IPS DF 4.7 (cell line): Measurements from ENCODE around the gene ANGPTL5.
"Not testable (repeated sequence)": the region's sequence is repeated elsewhere in the genome, so short reads cannot be mapped to it uniquely, and the experiment has no call there.

Experiments
- DNase-seq: peaks from one replicate; pipeline ENCODE4 v3.0.0-alpha.2; 2013; ENCODE audit warnings: low spot score; ENCODE audit errors: extremely low read depth

Gene ANGPTL5

DNA sequence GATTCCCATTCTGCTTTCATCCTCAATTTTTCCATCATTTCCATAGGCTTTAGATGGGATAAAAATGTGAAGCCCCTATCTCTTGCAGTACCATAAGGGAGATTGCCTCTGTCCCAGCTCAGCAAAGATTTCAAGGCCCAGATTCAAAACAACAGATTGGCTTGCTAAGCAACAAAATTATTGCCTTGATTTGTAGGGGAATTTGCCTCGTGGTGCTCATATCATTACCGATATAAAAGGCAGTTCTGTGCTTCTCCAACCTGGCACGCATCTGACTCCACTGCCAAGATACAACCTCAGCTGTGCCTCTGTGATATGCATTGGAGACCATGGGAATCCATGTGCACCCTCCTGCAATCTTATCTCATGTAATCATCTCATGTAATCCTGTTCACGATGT is 26.6 kb downstream of the ANGPTL5 start:
- no peak for DNase-seq

DNA sequence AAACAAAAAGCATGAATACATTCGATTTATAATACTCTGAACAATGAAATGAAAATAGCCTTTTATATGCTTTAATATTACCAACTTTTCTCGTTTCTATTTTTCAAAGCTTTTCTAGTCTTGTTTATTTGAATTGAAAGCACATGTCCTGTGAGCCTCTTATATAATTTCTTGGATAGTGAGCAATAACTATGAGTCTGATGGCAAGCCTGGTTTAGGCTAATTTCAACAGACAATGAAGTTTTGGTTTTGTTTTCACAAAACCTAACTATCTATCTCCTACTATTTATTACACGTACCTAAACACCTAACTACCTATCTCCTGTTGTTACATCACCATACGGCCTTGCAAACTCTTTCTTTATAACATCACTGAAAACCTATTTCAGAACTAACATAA is 30.7 kb downstream of the ANGPTL5 start:
- no peak for DNase-seq

DNA sequence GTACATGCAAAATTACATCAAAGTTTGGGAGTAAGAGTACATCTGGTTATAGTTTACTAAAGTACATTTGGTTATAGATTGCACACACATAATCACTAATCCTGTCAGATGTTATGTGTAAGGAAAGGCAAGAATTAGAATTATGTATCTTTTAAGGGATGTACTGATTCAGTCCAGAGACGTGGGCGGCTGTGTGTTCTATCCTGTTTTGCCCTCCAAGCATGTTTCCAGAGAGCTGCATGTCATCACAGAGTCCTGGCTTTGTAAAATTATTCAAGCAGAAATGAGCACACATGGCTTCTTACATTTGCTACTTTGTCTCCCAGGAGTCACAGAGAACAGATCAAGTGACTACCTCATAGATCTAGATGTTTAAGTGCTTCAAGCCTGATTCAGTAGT is 34.7 kb downstream of the ANGPTL5 start:
- DNase-seq = no peak

DNA sequence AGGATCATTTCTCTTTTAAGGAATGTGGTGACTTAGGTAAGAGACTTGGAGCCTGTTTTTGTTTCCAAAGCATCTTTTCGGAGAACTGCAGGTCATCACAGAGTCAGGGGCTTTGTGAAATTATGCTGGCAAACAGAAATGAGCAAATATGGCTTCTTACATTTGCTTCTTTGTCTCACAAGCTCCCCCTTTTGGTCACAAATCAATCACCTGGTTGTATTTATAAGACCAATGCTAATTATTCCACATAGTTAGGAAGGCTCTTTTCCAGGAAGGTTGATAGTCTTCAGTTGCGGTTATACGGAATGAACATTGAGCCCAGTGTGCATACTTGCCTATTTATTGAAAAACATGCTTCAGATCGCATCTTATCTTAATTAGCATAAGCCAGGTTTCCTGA is 36.1 kb downstream of the ANGPTL5 start:
- DNase-seq = peak; percentile 38

DNA sequence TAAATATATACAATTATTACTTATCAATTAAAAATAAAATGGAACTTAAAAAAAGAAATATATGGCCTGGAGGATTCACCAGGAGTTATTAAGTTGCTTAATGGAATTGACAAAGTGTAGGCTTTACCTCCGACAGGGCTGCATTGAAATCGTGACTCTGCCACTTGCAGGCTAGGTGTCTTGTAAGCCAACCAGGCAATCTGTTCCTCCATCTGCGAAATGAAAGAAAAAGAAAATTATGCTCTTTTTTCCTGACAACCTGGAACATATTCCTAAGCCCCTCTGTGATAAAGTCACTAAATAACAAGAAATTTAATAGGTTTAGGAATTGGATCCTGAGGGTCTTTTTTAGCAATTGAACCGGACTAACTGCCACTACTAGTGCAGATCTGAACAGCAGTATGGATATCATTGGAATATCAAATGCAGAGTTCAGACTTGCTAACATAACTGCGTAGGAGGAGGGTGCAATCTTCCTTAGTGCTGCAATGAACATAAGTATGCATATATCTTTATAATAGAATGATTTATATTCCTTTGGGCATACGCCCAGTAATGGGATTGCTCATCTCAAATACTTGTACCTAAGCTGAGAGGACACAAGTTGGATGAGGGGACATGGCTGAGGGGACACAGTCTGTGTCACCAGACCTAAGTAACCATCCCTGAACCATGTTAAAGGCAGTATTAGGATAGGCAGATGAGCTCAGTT is 44.0 kb downstream of the ANGPTL5 start:
- DNase-seq = no peak

DNA sequence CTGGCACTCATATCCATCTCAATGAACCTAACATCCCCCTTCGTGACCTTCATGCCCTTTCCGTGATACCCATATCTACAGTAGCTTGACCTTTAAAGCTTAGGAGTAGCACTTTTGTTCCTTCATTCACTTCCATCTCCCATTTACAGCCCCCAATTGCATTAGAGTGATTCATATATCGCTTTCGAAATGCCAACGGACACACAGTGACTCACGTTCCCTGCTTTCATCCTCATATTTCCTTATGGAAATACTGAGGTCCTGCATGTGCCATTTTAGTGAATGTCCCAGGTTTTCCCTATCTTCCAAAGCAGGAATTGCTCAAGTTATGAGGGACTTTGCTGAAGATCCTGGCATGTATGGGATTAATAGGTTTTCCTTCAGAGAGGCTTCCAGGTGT is 45.8 kb downstream of the ANGPTL5 start:
- DNase-seq = no peak

DNA sequence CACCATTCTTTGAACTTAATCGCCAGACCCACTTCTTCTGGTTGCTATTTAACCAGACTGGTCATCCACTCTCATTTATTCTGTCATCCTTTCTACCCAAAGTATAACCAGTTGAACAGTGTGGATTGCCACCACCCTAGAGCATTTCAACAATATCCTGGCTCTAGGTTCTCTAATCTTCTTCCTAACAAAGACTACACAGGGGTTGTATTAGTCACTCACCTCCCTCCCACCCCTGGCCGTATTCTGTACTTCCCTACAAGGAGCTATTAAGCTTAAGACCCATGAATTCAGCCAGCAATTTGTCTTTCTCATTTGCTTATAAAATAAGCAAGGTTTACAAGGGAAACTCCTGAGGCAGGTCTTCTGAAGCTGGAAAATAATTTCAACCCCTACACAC is 48.4 kb downstream of the ANGPTL5 start:
- DNase-seq = no peak

DNA sequence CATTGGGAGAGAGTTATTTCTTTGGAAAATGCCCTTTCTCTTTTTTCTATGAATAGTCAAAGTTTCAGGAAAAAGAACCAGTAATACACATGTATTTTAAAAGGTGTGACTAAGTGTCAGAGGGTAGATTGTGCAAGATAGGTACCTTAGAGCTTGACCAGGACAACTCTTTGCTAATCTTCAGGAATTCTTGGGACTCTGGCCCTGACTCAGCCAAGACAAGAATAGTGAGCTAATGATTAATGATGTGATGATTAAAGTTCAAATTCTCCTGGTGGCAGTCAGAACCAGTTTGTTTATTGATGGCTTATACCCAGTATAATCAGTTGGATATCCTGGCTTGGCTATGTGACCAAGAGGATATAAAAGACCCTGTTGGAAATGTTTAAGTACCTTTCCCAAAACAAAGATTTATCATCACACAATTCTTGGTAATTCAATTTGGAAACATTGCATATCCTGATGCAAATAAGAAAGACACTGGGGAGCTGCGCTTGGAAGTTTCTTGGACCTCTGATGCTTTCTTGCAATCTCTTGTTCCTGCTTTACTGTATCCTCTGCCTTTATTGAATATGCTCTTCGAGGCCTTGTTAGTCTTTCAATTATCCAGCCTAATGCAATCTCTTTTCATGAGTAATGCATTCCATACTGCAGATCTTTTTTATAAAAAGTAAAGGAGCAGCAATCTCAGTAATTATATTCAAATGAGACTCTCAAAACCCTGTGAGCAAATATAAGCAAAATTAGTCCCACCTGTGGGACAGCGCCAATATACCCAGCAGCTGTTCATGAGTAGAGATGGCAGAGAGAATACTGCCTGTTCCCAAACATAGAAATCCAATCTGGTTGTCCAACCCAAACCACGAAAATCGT is 49.5 kb downstream of the ANGPTL5 start:
- no peak for DNase-seq

DNA sequence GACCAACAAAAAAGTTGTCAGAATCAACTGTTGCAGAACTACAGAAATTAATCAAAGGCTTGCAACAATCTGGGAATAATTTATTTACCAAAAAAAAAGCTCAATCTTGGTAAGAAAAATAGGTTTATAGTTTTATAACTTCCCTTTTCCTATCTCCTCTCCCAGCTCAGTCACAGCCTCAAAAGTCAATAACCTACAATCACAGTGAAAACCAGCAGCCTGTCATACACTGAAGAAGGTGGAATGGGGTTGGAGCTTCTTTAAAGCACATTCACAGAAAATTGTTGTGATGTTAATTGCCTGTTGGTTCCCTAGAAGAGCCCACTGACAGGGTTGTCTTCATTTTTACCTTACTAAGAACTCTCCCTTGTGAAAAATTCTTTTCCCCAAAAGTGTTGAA is 52.2 kb downstream of the ANGPTL5 start:
- no peak for DNase-seq

DNA sequence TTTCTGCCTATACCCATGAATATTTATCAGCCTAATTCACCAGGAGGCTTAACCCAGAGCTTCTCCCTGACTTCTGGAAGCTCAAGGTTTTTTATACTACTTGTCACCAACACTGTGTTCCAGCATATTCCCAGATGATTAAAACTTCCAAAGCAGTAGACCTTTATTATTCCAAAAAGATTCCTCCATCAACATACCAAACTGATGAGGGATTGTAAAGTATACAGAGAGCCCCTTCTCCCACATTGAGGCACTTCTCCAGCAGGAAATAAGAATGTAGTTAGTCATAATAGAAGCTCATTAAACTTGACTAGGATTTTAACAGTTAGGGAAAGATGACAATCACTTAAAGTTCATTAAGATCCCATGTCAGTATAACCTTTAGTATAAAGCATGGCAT is 53.0 kb downstream of the ANGPTL5 start:
- no peak for DNase-seq

DNA sequence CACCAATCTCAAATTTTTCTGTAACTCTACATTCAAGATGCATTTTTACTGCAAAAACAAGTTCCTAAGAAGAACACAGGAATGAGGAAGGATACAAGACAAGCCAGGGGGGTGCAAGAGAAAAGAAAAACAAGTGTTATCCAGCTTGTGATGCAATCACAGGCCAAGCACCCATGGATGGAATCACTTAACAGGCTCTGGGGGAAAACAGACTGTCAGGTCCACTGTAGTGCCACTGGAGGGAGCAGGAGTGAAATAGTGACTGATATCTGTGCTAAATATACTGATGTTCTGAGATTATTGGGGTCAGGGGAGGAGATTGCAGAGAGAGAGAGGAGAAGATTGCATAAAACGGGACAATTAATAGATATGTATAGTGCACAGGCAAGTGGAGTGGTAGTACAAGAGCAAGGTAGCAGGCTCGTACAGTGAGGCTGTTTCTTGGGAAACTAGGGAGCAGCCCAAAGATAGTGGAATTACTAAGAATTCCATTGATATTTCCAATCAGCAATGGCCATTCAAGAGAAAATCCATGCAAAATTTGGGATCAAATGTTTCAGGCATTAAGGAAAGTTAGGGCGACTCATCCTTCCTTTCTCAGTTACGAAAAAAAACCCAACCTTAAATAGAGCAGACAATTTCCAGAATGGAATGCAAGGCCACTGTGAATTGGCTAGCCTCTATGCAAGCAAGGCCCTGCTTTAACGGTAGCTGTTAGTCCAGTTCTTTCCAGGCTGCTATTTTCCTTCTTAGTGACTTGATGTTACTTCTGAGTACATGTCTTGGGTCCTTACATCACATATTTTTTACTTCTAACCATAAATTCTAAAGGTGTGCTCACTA is 53.7 kb downstream of the ANGPTL5 start:
- peak; percentile 22 for DNase-seq

DNA sequence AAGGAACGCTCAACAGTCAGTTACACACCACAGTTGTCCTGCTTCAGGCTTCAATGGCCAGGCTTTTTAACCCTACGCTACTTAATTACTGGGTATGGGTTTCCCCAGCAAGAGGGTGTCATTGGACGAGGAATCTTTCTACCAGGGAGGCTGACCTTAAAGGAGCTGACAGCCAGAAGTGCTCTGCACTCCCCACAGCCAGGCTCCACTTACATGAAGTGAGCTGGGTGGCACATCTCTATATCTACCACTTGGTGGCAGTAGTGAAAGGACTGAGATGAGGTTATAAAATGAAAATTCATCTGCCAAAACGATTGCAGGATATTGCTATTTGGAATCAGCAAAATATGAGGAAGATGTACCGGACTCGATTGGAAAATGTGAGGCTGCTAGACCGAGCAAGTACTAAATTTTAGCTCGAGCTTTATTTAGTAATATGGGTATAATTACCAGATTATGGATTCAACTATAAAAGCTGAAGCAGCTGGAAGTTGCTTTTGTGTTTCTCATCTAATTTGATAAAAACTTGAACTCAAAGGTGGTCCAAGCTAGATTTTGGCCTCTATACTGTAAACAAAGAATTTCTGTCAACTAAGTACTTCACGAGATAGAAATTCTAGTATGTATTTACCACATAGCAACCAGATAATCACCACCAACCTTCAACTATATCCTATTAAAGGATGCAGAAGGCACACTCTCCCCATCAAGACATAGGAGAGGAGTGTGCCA is 55.5 kb downstream of the ANGPTL5 start:
- DNase-seq = peak; percentile 30

DNA sequence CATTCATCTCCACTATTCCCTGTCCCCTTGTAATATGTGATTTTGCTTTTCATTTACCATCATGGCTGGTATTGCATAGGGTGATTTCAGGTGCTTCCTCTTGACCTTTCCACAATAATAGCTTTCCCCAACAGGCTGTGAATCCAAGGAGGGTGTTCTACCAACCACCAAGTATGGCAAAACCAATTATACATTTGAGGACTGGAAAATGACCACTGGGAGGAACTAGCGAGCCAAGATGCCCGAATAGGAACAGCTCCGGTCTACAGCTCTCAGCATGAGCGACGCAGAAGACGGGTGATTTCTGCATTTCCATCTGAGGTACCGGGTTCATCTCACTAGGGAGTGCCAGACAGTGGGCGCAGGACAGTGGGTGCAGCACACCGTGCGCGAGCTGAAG is 64.1 kb downstream of the ANGPTL5 start:
- not testable (repeated sequence) for DNase-seq

DNA sequence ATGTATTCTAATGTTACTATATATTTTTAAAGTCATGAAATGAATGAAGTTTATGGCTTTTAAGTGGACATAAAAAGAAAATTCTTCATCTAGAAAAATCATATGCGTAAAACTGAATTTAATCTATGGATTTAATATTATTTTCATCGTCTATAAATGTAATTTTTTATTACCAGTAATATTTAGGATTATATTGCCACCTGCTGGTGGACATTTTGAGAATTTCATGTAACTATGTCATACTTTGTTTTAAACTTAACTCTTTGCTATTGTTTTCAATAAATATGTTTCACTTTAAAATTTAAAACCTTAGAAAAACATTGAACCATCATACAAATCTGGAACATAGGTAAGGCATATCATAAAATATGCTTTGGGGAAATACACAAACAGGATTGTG is 68.1 kb downstream of the ANGPTL5 start:
- DNase-seq = no peak

DNA sequence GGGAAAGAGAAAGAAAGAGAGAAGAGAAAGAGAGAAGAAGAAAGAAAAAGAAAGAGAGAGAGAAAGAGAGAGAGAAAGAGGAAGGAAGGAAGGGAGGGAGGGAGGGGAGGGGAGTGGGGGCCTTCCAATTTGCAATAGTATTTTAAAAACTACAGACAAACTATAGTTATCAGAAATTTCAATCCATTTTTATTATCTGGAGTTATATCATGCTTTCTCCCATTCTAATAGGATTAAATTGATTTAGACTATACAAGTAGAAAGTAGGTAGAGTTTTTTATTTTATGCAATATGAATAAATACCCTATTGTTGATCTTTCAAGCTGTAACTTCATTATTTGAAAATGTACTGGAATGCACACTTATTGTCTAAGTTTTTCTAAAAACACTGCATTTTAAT is 71.7 kb downstream of the ANGPTL5 start:
- DNase-seq = no peak

DNA sequence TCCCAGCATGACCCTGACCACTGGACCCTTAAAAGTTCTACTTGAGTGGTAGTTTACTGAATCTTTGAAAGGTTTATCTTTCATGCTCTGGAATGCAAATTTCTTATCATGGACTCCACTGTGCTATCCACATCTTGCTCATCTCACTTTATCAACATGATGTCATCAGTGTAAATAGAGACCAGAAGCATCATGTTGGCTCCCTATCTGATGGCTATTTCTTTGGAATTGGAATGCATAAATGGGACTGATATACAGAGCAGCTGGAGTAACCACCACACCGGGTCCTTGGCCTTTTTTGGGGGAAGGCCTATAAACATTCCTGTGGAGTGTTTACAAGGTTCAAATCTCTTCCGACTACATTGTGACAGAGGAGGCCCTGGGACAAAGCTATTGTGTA is 75.6 kb downstream of the ANGPTL5 start:
- no peak for DNase-seq
